Liver (tissue), 9 donors: ENCODE results near the gene CHST13. TPM values are rescaled to one million over a fixed set of nuclear protein-coding genes. Genes with fewer than 3 reads are reported as not detected.

ENCODE experiments used
- DNase-seq: peaks from one replicate; pipeline ENCODE4 v3.0.0-alpha.2; 2017; ENCODE audit warnings: low spot score
- H3K27ac ChIP-seq, 2 donors: one replicate each; pipeline ENCODE4 v1.7.0; 2013; ENCODE audit warnings: inconsistent platforms in 2 of 2, low read length in 2 of 2, control low read depth in 1 of 2, low read depth in 1 of 2, mild to moderate bottlenecking in 1 of 2
- H3K27me3 ChIP-seq, 4 donors: one replicate each; pipeline versions ENCODE4 v1.6.1 to v1.7.0; 2013; ENCODE audit warnings: low read length in 3 of 4, inconsistent platforms in 1 of 4, mild to moderate bottlenecking in 1 of 4, moderate library complexity in 1 of 4; ENCODE audit not compliant: control insufficient read depth in 4 of 4, insufficient read depth in 4 of 4
- H3K36me3 ChIP-seq, 4 donors: one replicate each; pipeline versions ENCODE4 v1.6.1 to v1.7.0; 2013; ENCODE audit warnings: low read length in 3 of 4, mild to moderate bottlenecking in 3 of 4, low read depth in 1 of 4, moderate library complexity in 1 of 4; ENCODE audit not compliant: control insufficient read depth in 4 of 4, insufficient read depth in 3 of 4
- H3K4me1 ChIP-seq, 4 donors: one replicate each; pipeline versions ENCODE4 v1.6.1 to v1.7.0; 2013; ENCODE audit warnings: low read length in 3 of 4, mild to moderate bottlenecking in 3 of 4, moderate library complexity in 1 of 4; ENCODE audit not compliant: control insufficient read depth in 4 of 4, insufficient read depth in 4 of 4
- H3K4me3 ChIP-seq, 3 donors: one replicate each; pipeline versions ENCODE4 v1.6.1 to v1.7.0; 2013; ENCODE audit warnings: low read length in 3 of 3, control low read depth in 1 of 3, low read depth in 1 of 3, mild to moderate bottlenecking in 1 of 3
- H3K9ac ChIP-seq, 2 donors: one replicate each; pipeline ENCODE4 v1.7.0; 2013; ENCODE audit warnings: low read length in 2 of 2, mild to moderate bottlenecking in 2 of 2, moderate library complexity in 2 of 2, control low read depth in 1 of 2, low read depth in 1 of 2
- H3K9me3 ChIP-seq, 4 donors: one replicate each; pipeline versions ENCODE4 v1.6.1 to v1.7.0; 2013; ENCODE audit warnings: low read length in 3 of 4; ENCODE audit not compliant: control insufficient read depth in 4 of 4
- ATF3 ChIP-seq: IDR thresholded peaks from 2 replicates; pipeline ENCODE4 v1.6.1; 2016; ENCODE audit warnings: antibody characterized with exemption
- EGR1 ChIP-seq, 2 donors: IDR thresholded peaks; 2 replicates each; pipeline ENCODE4 v1.6.1; 2016 to 2018; ENCODE audit warnings: antibody characterized with exemption in 2 of 2, low read depth in 2 of 2
- FOXA2 ChIP-seq: IDR thresholded peaks from 2 replicates; pipeline ENCODE4 v1.6.1; 2016; ENCODE audit warnings: antibody characterized with exemption
- GABPA ChIP-seq, 2 donors: IDR thresholded peaks in 1 of 2; conservative IDR thresholded peaks in 1 of 2; 2 replicates each; pipeline ENCODE4 v1.6.1; 2016; ENCODE audit warnings: antibody characterized with exemption in 2 of 2, mild to moderate bottlenecking in 1 of 2, moderate library complexity in 1 of 2
- HNF4A ChIP-seq, 2 donors: conservative IDR thresholded peaks; 2 replicates each; pipeline ENCODE4 v1.6.1; 2016; ENCODE audit warnings: antibody characterized with exemption in 2 of 2, mild to moderate bottlenecking in 2 of 2
- HNF4G ChIP-seq: IDR thresholded peaks from 2 replicates; pipeline ENCODE4 v1.6.1; 2016; ENCODE audit warnings: antibody characterized with exemption
- JUND ChIP-seq, 2 donors: IDR thresholded peaks; 2 replicates each; pipeline ENCODE4 v1.6.1; 2016; ENCODE audit warnings: antibody characterized with exemption in 2 of 2
- RAD21 ChIP-seq, 2 donors: IDR thresholded peaks; 2 replicates each; pipeline ENCODE4 v1.6.1; 2016; ENCODE audit warnings: antibody characterized with exemption in 2 of 2, mild to moderate bottlenecking in 2 of 2
- RXRA ChIP-seq, 2 donors: IDR thresholded peaks; 2 replicates each; pipeline ENCODE4 v1.6.1; 2017 to 2018; ENCODE audit warnings: antibody characterized with exemption in 2 of 2, mild to moderate bottlenecking in 1 of 2
- SP1 ChIP-seq: IDR thresholded peaks from 2 replicates; pipeline ENCODE4 v1.6.1; 2018; ENCODE audit warnings: antibody characterized with exemption, mild to moderate bottlenecking
- TAF1 ChIP-seq: conservative IDR thresholded peaks from 2 replicates; pipeline ENCODE4 v1.6.1; 2016; ENCODE audit warnings: antibody characterized with exemption, mild to moderate bottlenecking
- YY1 ChIP-seq: IDR thresholded peaks from 2 replicates; pipeline ENCODE4 v1.6.1; 2016; ENCODE audit warnings: antibody characterized with exemption, mild to moderate bottlenecking
- WGBS: extraction: QIAGEN DNeasy Blood & Tissue Kit; methylation state at CpG from one replicate; pipeline ENCODE4 v1.1.7; 2013; 5-methylcytosine and 5-hydroxymethylcytosine counted together
- polyA plus RNA-seq, 2 donors: library from polyadenylated mRNA; stranded (reverse) in 1 of 2; unstranded in 1 of 2; fragments of 200-250 nt in 1 of 2; fragments of >200 nt in 1 of 2; fragmentation: Nextera tagmentation in 1 of 2; extraction: Ambion mirVana in 1 of 2; gene quantifications; one replicate each; pipeline versions ENCODE4 v1.2.1 to v1.2.3, GENCODE V29; 2013 to 2015
- total RNA-seq, 2 donors: library from RNA; depleted of rRNA; stranded (reverse); fragments of >200 nt; gene quantifications; one replicate each; pipeline ENCODE4 v1.2.3, GENCODE V29; 2014
- TF ChIP-seq, protein P1 (sequence below): IDR thresholded peaks from 2 replicates; pipeline ENCODE4 v1.6.1; 2016; ENCODE audit warnings: antibody characterized with exemption, mild to moderate bottlenecking
- TF ChIP-seq, protein P2 (sequence below): IDR thresholded peaks from 2 replicates; pipeline ENCODE4 v1.6.1; 2016; ENCODE audit warnings: antibody characterized with exemption
- TF ChIP-seq, protein P3 (sequence below): fragments of 150-350 bp; IDR thresholded peaks from 2 replicates; pipeline ENCODE4 v1.5.1; 2017; ENCODE audit warnings: improper control_type of control experiment, low read depth, low read length; ENCODE audit not compliant: missing input control
- donor health status: healthy.
- donor health status: healthy.
- donor health status: healthy.
- donor health status: healthy.
- donor health status: healthy.

Gene CHST13, protein sequence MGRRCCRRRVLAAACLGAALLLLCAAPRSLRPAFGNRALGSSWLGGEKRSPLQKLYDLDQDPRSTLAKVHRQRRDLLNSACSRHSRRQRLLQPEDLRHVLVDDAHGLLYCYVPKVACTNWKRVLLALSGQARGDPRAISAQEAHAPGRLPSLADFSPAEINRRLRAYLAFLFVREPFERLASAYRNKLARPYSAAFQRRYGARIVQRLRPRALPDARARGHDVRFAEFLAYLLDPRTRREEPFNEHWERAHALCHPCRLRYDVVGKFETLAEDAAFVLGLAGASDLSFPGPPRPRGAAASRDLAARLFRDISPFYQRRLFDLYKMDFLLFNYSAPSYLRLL
- 10 to 100 TPM; 19.7 to 39.1 TPM for total RNA-seq
- 10 to 100 TPM; 22.1 to 28.3 TPM for polyA plus RNA-seq

DNA sequence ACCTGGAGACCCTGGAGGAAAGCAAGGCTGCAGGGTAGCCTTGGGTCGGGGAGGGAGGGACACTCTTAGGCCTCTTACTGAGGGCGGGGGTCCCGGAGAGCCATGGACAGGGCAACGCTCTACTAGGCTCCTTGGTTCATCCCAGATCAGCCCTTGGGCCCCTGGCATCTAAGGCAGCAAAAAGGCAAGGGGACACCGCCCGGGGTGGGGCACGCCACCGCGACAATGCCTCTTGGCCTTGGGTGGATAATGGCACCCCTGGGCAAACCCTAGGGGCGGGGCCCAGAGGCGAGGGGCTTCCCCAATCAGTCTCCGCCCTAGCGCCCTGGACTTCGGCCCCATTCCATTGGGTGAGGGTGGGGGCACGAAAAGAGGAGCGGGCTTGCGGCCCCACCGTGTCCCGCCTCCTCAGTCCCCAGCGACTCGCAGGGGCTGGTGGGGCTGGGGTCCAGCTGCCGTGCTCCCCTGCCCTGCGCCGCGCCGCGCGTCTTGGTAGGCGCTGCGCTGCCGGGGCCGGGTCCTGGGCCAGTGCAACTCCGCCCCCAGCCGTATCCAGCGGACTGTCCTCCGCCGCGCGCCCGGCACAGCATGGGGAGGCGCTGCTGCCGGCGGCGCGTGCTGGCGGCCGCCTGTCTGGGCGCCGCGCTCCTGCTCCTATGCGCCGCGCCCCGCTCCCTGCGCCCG is at the start of gene CHST13:
Gene CHST13, plus strand, starts transcription at position 411 of the 684 bp plus-strand sequence. Its CDS starts 178 bp downstream, at position 589.
- TF ChIP-seq FOXA2 (no peak), GABPA (IDR thresholded peaks at IDR 0.05 in 1 of 2, conservative IDR thresholded peaks at IDR 0.05 in 1 of 2) (no peak), EGR1 (IDR thresholded peaks at IDR 0.05; ENCODE audit: low read depth in 2 of 2) (peak in 1 of 2 donors; percentile 5), ATF3 (no peak), RAD21 (IDR thresholded peaks at IDR 0.05) (no peak), JUND (IDR thresholded peaks at IDR 0.05) (peak in 1 of 2 donors; percentile 43), SP1 (peak; percentile 70), YY1 (peak; percentile 73), RXRA (IDR thresholded peaks at IDR 0.05) (peak; percentile 36 to 48), HNF4A (conservative IDR thresholded peaks at IDR 0.05) (peak; percentile 91 to 93), TAF1 (no peak), HNF4G (peak; percentile 94)
- TF ChIP-seq, protein P1, sequence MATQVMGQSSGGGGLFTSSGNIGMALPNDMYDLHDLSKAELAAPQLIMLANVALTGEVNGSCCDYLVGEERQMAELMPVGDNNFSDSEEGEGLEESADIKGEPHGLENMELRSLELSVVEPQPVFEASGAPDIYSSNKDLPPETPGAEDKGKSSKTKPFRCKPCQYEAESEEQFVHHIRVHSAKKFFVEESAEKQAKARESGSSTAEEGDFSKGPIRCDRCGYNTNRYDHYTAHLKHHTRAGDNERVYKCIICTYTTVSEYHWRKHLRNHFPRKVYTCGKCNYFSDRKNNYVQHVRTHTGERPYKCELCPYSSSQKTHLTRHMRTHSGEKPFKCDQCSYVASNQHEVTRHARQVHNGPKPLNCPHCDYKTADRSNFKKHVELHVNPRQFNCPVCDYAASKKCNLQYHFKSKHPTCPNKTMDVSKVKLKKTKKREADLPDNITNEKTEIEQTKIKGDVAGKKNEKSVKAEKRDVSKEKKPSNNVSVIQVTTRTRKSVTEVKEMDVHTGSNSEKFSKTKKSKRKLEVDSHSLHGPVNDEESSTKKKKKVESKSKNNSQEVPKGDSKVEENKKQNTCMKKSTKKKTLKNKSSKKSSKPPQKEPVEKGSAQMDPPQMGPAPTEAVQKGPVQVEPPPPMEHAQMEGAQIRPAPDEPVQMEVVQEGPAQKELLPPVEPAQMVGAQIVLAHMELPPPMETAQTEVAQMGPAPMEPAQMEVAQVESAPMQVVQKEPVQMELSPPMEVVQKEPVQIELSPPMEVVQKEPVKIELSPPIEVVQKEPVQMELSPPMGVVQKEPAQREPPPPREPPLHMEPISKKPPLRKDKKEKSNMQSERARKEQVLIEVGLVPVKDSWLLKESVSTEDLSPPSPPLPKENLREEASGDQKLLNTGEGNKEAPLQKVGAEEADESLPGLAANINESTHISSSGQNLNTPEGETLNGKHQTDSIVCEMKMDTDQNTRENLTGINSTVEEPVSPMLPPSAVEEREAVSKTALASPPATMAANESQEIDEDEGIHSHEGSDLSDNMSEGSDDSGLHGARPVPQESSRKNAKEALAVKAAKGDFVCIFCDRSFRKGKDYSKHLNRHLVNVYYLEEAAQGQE: peak; percentile 66
- TF ChIP-seq, protein P2, sequence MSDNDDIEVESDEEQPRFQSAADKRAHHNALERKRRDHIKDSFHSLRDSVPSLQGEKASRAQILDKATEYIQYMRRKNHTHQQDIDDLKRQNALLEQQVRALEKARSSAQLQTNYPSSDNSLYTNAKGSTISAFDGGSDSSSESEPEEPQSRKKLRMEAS: no peak
- H3K4me1 ChIP-seq: peaks cover 7 to 90% (median 67%) of the 10 kb centered on the region in 4 donors
- no peaks in the 10 kb centered on the region for H3K27me3 ChIP-seq
- H3K27ac ChIP-seq: peak within 1 kb of the TSS; percentile 94 to 96
- peak within 1 kb of the TSS; percentile 75 to 81 (median 78) for H3K4me3 ChIP-seq
- H3K9ac ChIP-seq: peak within 1 kb of the TSS; percentile 91 to 93
- 4% methylated on average over 56 of the region's 56 CpGs for WGBS
- H3K9me3 ChIP-seq: no peaks in the 10 kb centered on the region
- DNase-seq: peak; percentile 71
- no peaks in the 10 kb centered on the region for H3K36me3 ChIP-seq

DNA sequence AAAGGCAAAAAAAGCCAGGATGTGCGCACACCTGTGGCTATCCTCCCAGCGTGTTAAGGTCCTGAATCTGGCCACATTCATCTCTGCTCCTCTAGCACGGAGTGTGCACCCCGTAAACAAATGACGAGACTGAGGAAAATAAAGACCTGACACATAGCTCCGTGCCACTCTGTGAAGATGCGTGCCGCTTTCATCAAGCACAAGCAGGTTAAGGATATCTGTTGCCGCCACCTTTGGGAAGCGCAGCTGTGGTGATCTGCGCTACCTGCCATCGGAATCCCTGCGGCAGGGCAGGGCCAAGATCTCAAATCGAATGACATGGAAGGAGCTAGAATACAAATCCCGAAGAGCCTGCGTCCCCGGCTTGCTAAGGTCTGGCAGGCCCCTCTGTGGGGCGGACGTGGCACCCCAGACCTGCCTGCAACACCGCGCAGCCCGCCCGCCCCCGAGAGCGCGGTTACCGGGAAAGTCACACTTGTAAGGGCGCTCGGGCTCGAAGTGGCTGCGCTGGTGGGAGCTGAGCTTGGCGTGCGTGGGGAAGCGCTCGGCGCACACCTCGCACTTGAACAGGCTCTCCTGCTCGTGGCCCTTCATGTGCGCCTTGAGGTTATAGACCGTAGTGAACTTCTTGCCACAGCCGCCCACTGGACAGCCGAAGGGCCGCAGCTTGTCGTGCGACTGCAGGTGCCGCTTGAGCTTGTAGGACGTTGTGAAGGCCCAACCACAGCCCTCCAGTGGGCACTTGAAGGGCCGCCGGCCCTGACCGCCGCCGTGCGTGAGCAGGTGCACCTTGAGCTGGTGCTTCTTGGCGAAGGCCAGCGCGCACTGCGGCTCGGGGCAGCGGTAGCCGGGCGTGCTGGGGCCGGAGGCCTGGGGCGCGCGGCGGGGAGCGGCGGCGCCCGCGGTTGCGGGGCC is 49.2 kb upstream of the CHST13 start:
- H3K27me3 ChIP-seq: no peaks in the 10 kb centered on the region
- H3K9ac ChIP-seq: peak overlapping the region; percentile 72 to 87
- H3K9me3 ChIP-seq: no peaks in the 10 kb centered on the region
- peak overlapping the region; percentile 70 to 89 (median 82) for H3K4me3 ChIP-seq
- peak; percentile 53 for DNase-seq
- H3K4me1 ChIP-seq: peaks cover 0 to 46% (median 27%) of the 10 kb centered on the region in 4 donors
- TF ChIP-seq YY1 (peak; percentile 11), FOXA2 (no peak), GABPA (IDR thresholded peaks at IDR 0.05 in 1 of 2, conservative IDR thresholded peaks at IDR 0.05 in 1 of 2) (no peak), RAD21 (IDR thresholded peaks at IDR 0.05) (peak in 1 of 2 donors; percentile 4), ATF3 (no peak), HNF4G (no peak)
- TF ChIP-seq, protein P3, sequence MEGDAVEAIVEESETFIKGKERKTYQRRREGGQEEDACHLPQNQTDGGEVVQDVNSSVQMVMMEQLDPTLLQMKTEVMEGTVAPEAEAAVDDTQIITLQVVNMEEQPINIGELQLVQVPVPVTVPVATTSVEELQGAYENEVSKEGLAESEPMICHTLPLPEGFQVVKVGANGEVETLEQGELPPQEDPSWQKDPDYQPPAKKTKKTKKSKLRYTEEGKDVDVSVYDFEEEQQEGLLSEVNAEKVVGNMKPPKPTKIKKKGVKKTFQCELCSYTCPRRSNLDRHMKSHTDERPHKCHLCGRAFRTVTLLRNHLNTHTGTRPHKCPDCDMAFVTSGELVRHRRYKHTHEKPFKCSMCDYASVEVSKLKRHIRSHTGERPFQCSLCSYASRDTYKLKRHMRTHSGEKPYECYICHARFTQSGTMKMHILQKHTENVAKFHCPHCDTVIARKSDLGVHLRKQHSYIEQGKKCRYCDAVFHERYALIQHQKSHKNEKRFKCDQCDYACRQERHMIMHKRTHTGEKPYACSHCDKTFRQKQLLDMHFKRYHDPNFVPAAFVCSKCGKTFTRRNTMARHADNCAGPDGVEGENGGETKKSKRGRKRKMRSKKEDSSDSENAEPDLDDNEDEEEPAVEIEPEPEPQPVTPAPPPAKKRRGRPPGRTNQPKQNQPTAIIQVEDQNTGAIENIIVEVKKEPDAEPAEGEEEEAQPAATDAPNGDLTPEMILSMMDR: peak; percentile 12
- TF ChIP-seq, protein P1: no peak
- 4% methylated on average over 72 of the region's 72 CpGs for WGBS
- H3K36me3 ChIP-seq: peaks cover 5 to 16% (median 13%) of the 10 kb centered on the region in 4 donors
- H3K27ac ChIP-seq: peak overlapping the region; percentile 95
